ENCODE results near the gene MPPED1. TPM values are rescaled to one million over a fixed set of nuclear protein-coding genes. Genes with fewer than 3 reads are reported as not detected.

MPPED1 gene
- total and polyA plus RNA-seq, 4 experiments from 2014 or later, result not detected

- CTCF ChIA-PET (ENCODE audit: partially characterized antibody), result no interaction called here
- H3K36me3 Mint-ChIP-seq, result no peaks in the 10 kb centered on the region
Observed at GRCh38 chr22:43427296-43428004, 15.6 kb downstream of the MPPED1 start.

DNA sequence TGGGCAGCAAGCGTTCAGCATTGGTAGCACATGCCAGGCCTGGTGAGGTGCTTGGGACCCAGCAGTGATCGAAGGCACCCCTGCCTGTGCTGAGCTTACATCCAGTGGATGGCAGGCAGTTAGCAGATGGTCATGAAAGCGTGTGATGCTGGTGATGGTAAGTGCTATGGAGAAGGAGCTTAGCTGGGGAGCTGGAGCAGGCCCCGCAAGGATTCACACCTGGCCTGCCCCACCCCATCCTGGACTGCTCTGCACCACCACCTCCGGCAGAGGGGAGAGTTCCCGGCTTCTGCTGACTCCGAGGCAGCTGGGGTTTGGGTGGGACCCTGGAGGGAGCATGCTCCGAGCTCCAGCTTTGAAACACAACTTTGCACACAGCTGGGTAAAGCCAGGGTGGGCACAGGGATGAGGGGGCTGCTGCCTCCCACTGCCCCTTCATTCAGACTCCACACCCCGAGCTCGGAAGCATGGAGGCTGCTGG lies 16.2 kb downstream of the MPPED1 start:
- CTCF ChIA-PET (ENCODE audit: partially characterized antibody), result interaction anchor here (1.2 kb wide), 1 partner anchor 31 kb away, joined by 3 read pairs; no protein-coding TSS in a partner anchor
- no peaks in the 10 kb centered on the region for H3K4me1 Mint-ChIP-seq
- no peaks in the 10 kb centered on the region for H3K36me3 Mint-ChIP-seq
- no peak overlapping the region for H3K27ac Mint-ChIP-seq
- H3K9me3 Mint-ChIP-seq, result no peaks in the 10 kb centered on the region
- DNase-seq, result no peak
- Histone ChIP-seq H3K27ac (ENCODE audit: low read depth, low read length) (no peak overlapping the region), H3K27me3 (ENCODE audit: insufficient read depth, low read length) (peaks cover 10% of the 10 kb centered on the region), H3K4me1 (ENCODE audit: insufficient read depth, low read length) (no peaks in the 10 kb centered on the region), H3K4me3 (ENCODE audit: low read length in 2 of 2) (no peak overlapping the region), H3K9me3 (ENCODE audit: control insufficient read depth in 1 of 2, low read length in 2 of 2) (no peaks in the 10 kb centered on the region), H3K36me3 (ENCODE audit: insufficient read depth, low read length) (no peaks in the 10 kb centered on the region)
- H3K4me3 Mint-ChIP-seq, result no peak overlapping the region
- peaks cover 17 to 25% of the 10 kb centered on the region in 2 donors for H3K27me3 Mint-ChIP-seq
- intact Hi-C loops (cut with micrococcal nuclease), result no loop called here
- POLR2A ChIA-PET (ENCODE audit: partially characterized antibody), result no interaction called here

More at GRCh38 chr22:43427296-43428004, 15.6 kb downstream of the MPPED1 start:
- POLR2A ChIA-PET (ENCODE audit: partially characterized antibody), result no interaction called here
- Histone ChIP-seq H3K9me3 (ENCODE audit: control insufficient read depth in 1 of 2, low read length in 2 of 2) (no peaks in the 10 kb centered on the region), H3K27ac (ENCODE audit: low read depth, low read length) (no peak overlapping the region), H3K27me3 (ENCODE audit: insufficient read depth, low read length) (peaks cover 10% of the 10 kb centered on the region), H3K4me3 (ENCODE audit: low read length in 2 of 2) (no peak overlapping the region), H3K4me1 (ENCODE audit: insufficient read depth, low read length) (no peaks in the 10 kb centered on the region), H3K36me3 (ENCODE audit: insufficient read depth, low read length) (no peaks in the 10 kb centered on the region)
- Mint-ChIP-seq H3K9me3 (no peaks in the 10 kb centered on the region), H3K4me1 (no peaks in the 10 kb centered on the region), H3K27me3 (peaks cover 17 to 25% of the 10 kb centered on the region in 2 donors), H3K4me3 (no peak overlapping the region), H3K27ac (no peak overlapping the region)
- intact Hi-C loops (cut with micrococcal nuclease), result no loop called here
- no peak for DNase-seq

GRCh38 chr22:43428521-43428920 lies 16.7 kb downstream of the MPPED1 start:
- Mint-ChIP-seq H3K27ac (no peak overlapping the region), H3K27me3 (peaks cover 18 to 25% of the 10 kb centered on the region in 2 donors), H3K4me1 (no peaks in the 10 kb centered on the region), H3K36me3 (no peaks in the 10 kb centered on the region), H3K9me3 (no peaks in the 10 kb centered on the region), H3K4me3 (no peak overlapping the region)
- H3K9me3 ChIP-seq (ENCODE audit: control insufficient read depth in 1 of 2, low read length in 2 of 2), result no peaks in the 10 kb centered on the region
- no peaks in the 10 kb centered on the region for H3K36me3 ChIP-seq (ENCODE audit: insufficient read depth, low read length)
- H3K4me1 ChIP-seq (ENCODE audit: insufficient read depth, low read length), result no peaks in the 10 kb centered on the region
- DNase-seq, result no peak
- H3K27me3 ChIP-seq (ENCODE audit: insufficient read depth, low read length), result peaks cover 10% of the 10 kb centered on the region
- ChIA-PET CTCF (ENCODE audit: partially characterized antibody) (interaction anchor here (1.2 kb wide), 1 partner anchor 31 kb away, joined by 3 read pairs; no protein-coding TSS in a partner anchor), POLR2A (ENCODE audit: partially characterized antibody) (no interaction called here)
- H3K27ac ChIP-seq (ENCODE audit: low read depth, low read length), result no peak overlapping the region
- no peak overlapping the region for H3K4me3 ChIP-seq (ENCODE audit: low read length in 2 of 2)
- intact Hi-C loops (cut with micrococcal nuclease), result no loop called here

DNA sequence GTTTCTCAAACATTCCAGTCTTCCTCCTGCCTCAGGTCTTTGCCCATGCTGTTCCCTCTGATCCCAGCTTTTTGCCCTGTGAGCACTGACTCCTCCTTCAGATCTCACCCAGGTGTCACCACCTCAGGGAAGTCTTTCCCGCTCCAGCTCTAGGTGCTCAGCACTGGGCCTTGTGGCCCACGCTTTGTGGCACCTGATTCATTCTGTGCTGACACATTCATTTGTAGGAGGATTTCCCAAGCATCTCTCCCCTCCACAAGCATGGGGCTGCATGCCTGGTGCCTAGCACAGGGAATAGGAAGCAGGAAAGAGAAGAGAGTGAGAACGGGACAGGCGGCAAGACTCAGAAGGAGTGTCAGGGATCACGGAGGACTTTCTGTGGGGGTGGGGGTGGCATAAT lies 17.6 kb downstream of the MPPED1 start:
- Histone ChIP-seq H3K27me3 (ENCODE audit: insufficient read depth, low read length) (peaks cover 10% of the 10 kb centered on the region), H3K4me3 (ENCODE audit: low read length in 2 of 2) (no peak overlapping the region), H3K36me3 (ENCODE audit: insufficient read depth, low read length) (no peaks in the 10 kb centered on the region), H3K4me1 (ENCODE audit: insufficient read depth, low read length) (no peaks in the 10 kb centered on the region), H3K9me3 (ENCODE audit: control insufficient read depth in 1 of 2, low read length in 2 of 2) (no peaks in the 10 kb centered on the region), H3K27ac (ENCODE audit: low read depth, low read length) (no peak overlapping the region)
- H3K27ac Mint-ChIP-seq, result no peak overlapping the region
- intact Hi-C loops (cut with micrococcal nuclease), result no loop called here
- H3K4me3 Mint-ChIP-seq, result no peak overlapping the region
- H3K4me1 Mint-ChIP-seq, result no peaks in the 10 kb centered on the region
- DNase-seq, result no peak
- H3K36me3 Mint-ChIP-seq, result no peaks in the 10 kb centered on the region
- CTCF ChIA-PET (ENCODE audit: partially characterized antibody), result interaction anchor here (1.2 kb wide), 1 partner anchor 32 kb away, joined by 3 read pairs; no protein-coding TSS in a partner anchor
- no peaks in the 10 kb centered on the region for H3K9me3 Mint-ChIP-seq
- H3K27me3 Mint-ChIP-seq, result peaks cover 18 to 28% of the 10 kb centered on the region in 2 donors
- POLR2A ChIA-PET (ENCODE audit: partially characterized antibody), result no interaction called here

- Histone ChIP-seq H3K27ac (ENCODE audit: low read depth, low read length) (no peak overlapping the region), H3K9me3 (ENCODE audit: control insufficient read depth in 1 of 2, low read length in 2 of 2) (no peaks in the 10 kb centered on the region), H3K4me1 (ENCODE audit: insufficient read depth, low read length) (no peaks in the 10 kb centered on the region), H3K36me3 (ENCODE audit: insufficient read depth, low read length) (no peaks in the 10 kb centered on the region), H3K27me3 (ENCODE audit: insufficient read depth, low read length) (peaks cover 10% of the 10 kb centered on the region), H3K4me3 (ENCODE audit: low read length in 2 of 2) (no peak overlapping the region)
- H3K4me3 Mint-ChIP-seq, result no peak overlapping the region
- no peak for DNase-seq
- H3K9me3 Mint-ChIP-seq, result no peaks in the 10 kb centered on the region
- CTCF ChIA-PET (ENCODE audit: partially characterized antibody), result no interaction called here
- no peaks in the 10 kb centered on the region for H3K36me3 Mint-ChIP-seq
- H3K4me1 Mint-ChIP-seq, result no peaks in the 10 kb centered on the region
- peaks cover 20 to 26% of the 10 kb centered on the region in 2 donors for H3K27me3 Mint-ChIP-seq
- intact Hi-C loops (cut with micrococcal nuclease), result no loop called here
- POLR2A ChIA-PET (ENCODE audit: partially characterized antibody), result no interaction called here
- no peak overlapping the region for H3K27ac Mint-ChIP-seq
Observed at GRCh38 chr22:43431808-43432554, 20.2 kb downstream of the MPPED1 start.

- no peaks in the 10 kb centered on the region for H3K4me1 Mint-ChIP-seq
- H3K9me3 Mint-ChIP-seq, result no peaks in the 10 kb centered on the region
- H3K36me3 ChIP-seq (ENCODE audit: insufficient read depth, low read length), result no peaks in the 10 kb centered on the region
- H3K27me3 Mint-ChIP-seq, result peaks cover 20 to 24% of the 10 kb centered on the region in 2 donors
- intact Hi-C loops (cut with micrococcal nuclease), result no loop called here
- no peak overlapping the region for H3K4me3 Mint-ChIP-seq
- no peak overlapping the region for H3K27ac ChIP-seq (ENCODE audit: low read depth, low read length)
- H3K27ac Mint-ChIP-seq, result peak overlapping the region in 1 of 7 donors; percentile 38
- no peaks in the 10 kb centered on the region for H3K9me3 ChIP-seq (ENCODE audit: control insufficient read depth in 1 of 2, low read length in 2 of 2)
- CTCF ChIA-PET (ENCODE audit: partially characterized antibody), result no interaction called here
- H3K4me1 ChIP-seq (ENCODE audit: insufficient read depth, low read length), result no peaks in the 10 kb centered on the region
- no peak for DNase-seq
- peaks cover 10% of the 10 kb centered on the region for H3K27me3 ChIP-seq (ENCODE audit: insufficient read depth, low read length)
- POLR2A ChIA-PET (ENCODE audit: partially characterized antibody), result no interaction called here
- H3K4me3 ChIP-seq (ENCODE audit: low read length in 2 of 2), result no peak overlapping the region
- H3K36me3 Mint-ChIP-seq, result no peaks in the 10 kb centered on the region
Observed at GRCh38 chr22:43432883-43433415, 21.1 kb downstream of the MPPED1 start.

- no peaks in the 10 kb centered on the region for H3K36me3 Mint-ChIP-seq
- Histone ChIP-seq H3K27me3 (ENCODE audit: insufficient read depth, low read length) (peaks cover 10% of the 10 kb centered on the region), H3K4me1 (ENCODE audit: insufficient read depth, low read length) (no peaks in the 10 kb centered on the region), H3K9me3 (ENCODE audit: control insufficient read depth in 1 of 2, low read length in 2 of 2) (no peaks in the 10 kb centered on the region), H3K36me3 (ENCODE audit: insufficient read depth, low read length) (no peaks in the 10 kb centered on the region), H3K4me3 (ENCODE audit: low read length in 2 of 2) (no peak overlapping the region), H3K27ac (ENCODE audit: low read depth, low read length) (no peak overlapping the region)
- no peak overlapping the region for H3K4me3 Mint-ChIP-seq
- intact Hi-C loops (cut with micrococcal nuclease), result no loop called here
- DNase-seq, result no peak
- H3K27ac Mint-ChIP-seq, result no peak overlapping the region
- POLR2A ChIA-PET (ENCODE audit: partially characterized antibody), result no interaction called here
- peaks cover 20 to 24% of the 10 kb centered on the region in 2 donors for H3K27me3 Mint-ChIP-seq
- no peaks in the 10 kb centered on the region for H3K9me3 Mint-ChIP-seq
- CTCF ChIA-PET (ENCODE audit: partially characterized antibody), result no interaction called here
- no peaks in the 10 kb centered on the region for H3K4me1 Mint-ChIP-seq
Observed at GRCh38 chr22:43433451-43434274, 21.8 kb downstream of the MPPED1 start.

All from CD4-positive, alpha-beta memory T cell (primary cell).